KOPT-K1 (cell line): ENCODE data around the gene ADORA2B.

Source experiments
- H3K27ac ChIP-seq: fragments of 200-600 bp; sonication (generic); 2 replicates; pipeline ENCODE4 v1.5.1; 2016; ENCODE audit warnings: antibody characterized with exemption, mild to moderate bottlenecking, low read depth, low read length; ENCODE audit not compliant: poor library complexity, severe bottlenecking
- H3K36me3 ChIP-seq: fragments of 200-600 bp; sonication (generic); 2 replicates; pipeline ENCODE4 v1.5.1; 2017; ENCODE audit warnings: antibody characterized with exemption, mild to moderate bottlenecking, low read length, moderate library complexity; ENCODE audit not compliant: insufficient read depth
- H3K9me3 ChIP-seq: fragments of 200-600 bp; sonication (generic); 2 replicates; pipeline ENCODE4 v1.5.1; 2017; ENCODE audit warnings: antibody characterized with exemption, low read length, mild to moderate bottlenecking; ENCODE audit not compliant: insufficient read depth, poor library complexity, severe bottlenecking

ADORA2B gene

GRCh38 chr17:15917021-15917437 lies 27.9 kb upstream of the ADORA2B start:
- H3K36me3 ChIP-seq = no peaks in the 10 kb centered on the region
- no peak overlapping the region for H3K27ac ChIP-seq
- peaks cover 4% of the 10 kb centered on the region for H3K9me3 ChIP-seq

GRCh38 chr17:15917438-15918027 lies 27.4 kb upstream of the ADORA2B start:
- no peak overlapping the region for H3K27ac ChIP-seq
- H3K36me3 ChIP-seq = no peaks in the 10 kb centered on the region
- peaks cover 4% of the 10 kb centered on the region for H3K9me3 ChIP-seq

GRCh38 chr17:15918261-15918660 lies 26.7 kb upstream of the ADORA2B start:
- H3K9me3 ChIP-seq = peaks cover 4% of the 10 kb centered on the region
- no peak overlapping the region for H3K27ac ChIP-seq
- no peaks in the 10 kb centered on the region for H3K36me3 ChIP-seq

- H3K9me3 ChIP-seq = peaks cover 4% of the 10 kb centered on the region
- H3K36me3 ChIP-seq = no peaks in the 10 kb centered on the region
- no peak overlapping the region for H3K27ac ChIP-seq
These were observed 26.2 kb upstream of the ADORA2B start for GRCh38 chr17:15918661-15919259.

GRCh38 chr17:15919466-15919865 lies 25.5 kb upstream of the ADORA2B start:
- H3K9me3 ChIP-seq = peaks cover 4% of the 10 kb centered on the region
- H3K27ac ChIP-seq = no peak overlapping the region
- H3K36me3 ChIP-seq = no peaks in the 10 kb centered on the region

- Histone ChIP-seq H3K9me3 (peaks cover 4% of the 10 kb centered on the region), H3K36me3 (no peaks in the 10 kb centered on the region), H3K27ac (no peak overlapping the region)
These were observed 24.1 kb upstream of the ADORA2B start for GRCh38 chr17:15920758-15921239.

- no peak overlapping the region for H3K27ac ChIP-seq
- peaks cover 4% of the 10 kb centered on the region for H3K9me3 ChIP-seq
- no peaks in the 10 kb centered on the region for H3K36me3 ChIP-seq
These were observed 23.3 kb upstream of the ADORA2B start for GRCh38 chr17:15921640-15922039.

- H3K9me3 ChIP-seq = peaks cover 4% of the 10 kb centered on the region
- H3K36me3 ChIP-seq = no peaks in the 10 kb centered on the region
- H3K27ac ChIP-seq = no peak overlapping the region
These were observed 22.3 kb upstream of the ADORA2B start for GRCh38 chr17:15922586-15922985.

GRCh38 chr17:15926039-15926740 lies 18.7 kb upstream of the ADORA2B start:
- Histone ChIP-seq H3K36me3 (no peaks in the 10 kb centered on the region), H3K27ac (no peak overlapping the region)

GRCh38 chr17:15928286-15928785 lies 16.6 kb upstream of the ADORA2B start:
- Histone ChIP-seq H3K27ac (no peak overlapping the region), H3K36me3 (no peaks in the 10 kb centered on the region), H3K9me3 (no peaks in the 10 kb centered on the region)

More at GRCh38 chr17:15926039-15926740, 18.7 kb upstream of the ADORA2B start:
- H3K9me3 ChIP-seq = peaks cover 4% of the 10 kb centered on the region

GRCh38 chr17:15929941-15930340 lies 15.0 kb upstream of the ADORA2B start:
- Histone ChIP-seq H3K36me3 (no peaks in the 10 kb centered on the region), H3K27ac (no peak overlapping the region), H3K9me3 (no peaks in the 10 kb centered on the region)

GRCh38 chr17:15930426-15930825 lies 14.5 kb upstream of the ADORA2B start:
- Histone ChIP-seq H3K36me3 (no peaks in the 10 kb centered on the region), H3K9me3 (no peaks in the 10 kb centered on the region), H3K27ac (no peak overlapping the region)

GRCh38 chr17:15931394-15931793 lies 13.5 kb upstream of the ADORA2B start:
- H3K36me3 ChIP-seq = no peaks in the 10 kb centered on the region
- H3K9me3 ChIP-seq = no peaks in the 10 kb centered on the region
- no peak overlapping the region for H3K27ac ChIP-seq

- no peaks in the 10 kb centered on the region for H3K9me3 ChIP-seq
- H3K27ac ChIP-seq = no peak overlapping the region
- no peaks in the 10 kb centered on the region for H3K36me3 ChIP-seq
These were observed 10.1 kb upstream of the ADORA2B start for GRCh38 chr17:15934866-15935265.

- Histone ChIP-seq H3K9me3 (no peaks in the 10 kb centered on the region), H3K36me3 (no peaks in the 10 kb centered on the region), H3K27ac (no peak overlapping the region)
These were observed 9.0 kb upstream of the ADORA2B start for GRCh38 chr17:15935891-15936290.
